DMS114 treated with DMSO at 0.1 percent for 48 hours (cell line): ENCODE results near the gene STIM1.

ENCODE experiments used
- DNase-seq: peaks from one replicate; lab custom pipeline; 2025; ENCODE audit not compliant: unreplicated experiment; lab: John Stamatoyannopoulos, UW

Gene STIM1

GRCh38 chr11:3830088-3830487 is 25.4 kb upstream of the STIM1 start:
- no peak for DNase-seq

GRCh38 chr11:3830730-3831129 is 24.7 kb upstream of the STIM1 start:
- DNase-seq = no peak

- DNase-seq = no peak
These were observed 23.9 kb upstream of the STIM1 start for GRCh38 chr11:3831378-3832239.

- no peak for DNase-seq
These were observed 22.6 kb upstream of the STIM1 start for GRCh38 chr11:3832816-3833215.

GRCh38 chr11:3833449-3833848 is 22.0 kb upstream of the STIM1 start:
- no peak for DNase-seq

GRCh38 chr11:3834349-3834663 is 21.2 kb upstream of the STIM1 start:
- no peak for DNase-seq

GRCh38 chr11:3834664-3835461 is 20.6 kb upstream of the STIM1 start:
- no peak for DNase-seq

GRCh38 chr11:3835751-3836150 is 19.7 kb upstream of the STIM1 start:
- DNase-seq = no peak

- no peak for DNase-seq
These were observed 18.6 kb upstream of the STIM1 start for GRCh38 chr11:3836903-3837302.

GRCh38 chr11:3837793-3838192 is 17.7 kb upstream of the STIM1 start:
- DNase-seq = no peak

GRCh38 chr11:3838504-3838903 is 17.0 kb upstream of the STIM1 start:
- DNase-seq = no peak

- no peak for DNase-seq
These were observed 15.2 kb upstream of the STIM1 start for GRCh38 chr11:3840004-3840869.

- no peak for DNase-seq
These were observed 14.5 kb upstream of the STIM1 start, which contains the start of gene RHOG for GRCh38 chr11:3840870-3841425. Gene RHOG (minus strand): TSS chr11:3840959. CDS start chr11:3828138, 12,821 bp downstream.

- DNase-seq = peak; percentile 37
These were observed 13.8 kb upstream of the STIM1 start for GRCh38 chr11:3841426-3842350.

- DNase-seq = no peak
These were observed 12.1 kb upstream of the STIM1 start for GRCh38 chr11:3843326-3843725.

GRCh38 chr11:3845246-3845645 is 10.2 kb upstream of the STIM1 start:
- no peak for DNase-seq

GRCh38 chr11:3845670-3846069 is 9.8 kb upstream of the STIM1 start:
- no peak for DNase-seq

- peak; percentile 13 for DNase-seq
These were observed 6.1 kb upstream of the STIM1 start for GRCh38 chr11:3849297-3849874.

- DNase-seq = no peak
These were observed 2.0 kb upstream of the STIM1 start for GRCh38 chr11:3853545-3853842.
